GM19372 (cell line): ENCODE measurements around the gene DDO.

Experiments used
- ATAC-seq: cut with Tn5 transposase; IDR thresholded peaks from one replicate; pipeline ENCODE4 v1.9.1; 2021; ENCODE audit warnings: mild to moderate bottlenecking, low read depth, moderate library complexity; ENCODE audit not compliant: unreplicated experiment

The DDO gene

DNA sequence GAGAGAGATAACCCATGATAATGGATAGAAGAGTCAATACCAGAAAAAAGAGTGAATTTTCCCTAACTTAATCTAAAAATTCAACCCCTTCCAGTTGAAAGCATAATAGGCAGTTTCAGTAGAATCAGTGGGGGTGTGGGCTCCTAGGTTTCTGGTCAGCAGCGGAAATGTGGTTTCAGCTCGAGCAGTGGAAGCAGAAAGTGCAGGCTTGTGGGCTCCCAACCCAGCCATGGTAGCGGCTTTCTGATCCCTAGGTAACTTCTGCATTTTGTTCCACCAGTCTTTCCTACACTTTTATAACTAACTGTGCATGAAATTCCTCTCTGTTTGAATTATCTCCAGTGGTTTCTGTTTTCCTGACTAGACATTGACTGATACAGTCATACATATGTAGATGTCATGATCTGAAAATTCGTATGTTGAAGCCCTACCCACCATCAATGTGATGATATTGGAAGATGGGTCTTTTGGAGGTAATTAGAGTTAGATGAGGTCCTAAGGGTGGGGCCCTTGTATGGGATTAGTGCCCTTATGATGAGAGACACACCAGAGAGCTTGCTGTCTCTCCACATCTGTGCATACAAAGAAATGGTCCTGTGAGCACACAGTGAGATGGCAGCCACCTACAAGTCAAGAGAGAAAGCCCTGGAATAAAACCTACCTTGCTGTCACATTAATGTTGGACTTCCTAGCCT lies 6.5 kb upstream of the DDO start:
- no peak for ATAC-seq

DNA sequence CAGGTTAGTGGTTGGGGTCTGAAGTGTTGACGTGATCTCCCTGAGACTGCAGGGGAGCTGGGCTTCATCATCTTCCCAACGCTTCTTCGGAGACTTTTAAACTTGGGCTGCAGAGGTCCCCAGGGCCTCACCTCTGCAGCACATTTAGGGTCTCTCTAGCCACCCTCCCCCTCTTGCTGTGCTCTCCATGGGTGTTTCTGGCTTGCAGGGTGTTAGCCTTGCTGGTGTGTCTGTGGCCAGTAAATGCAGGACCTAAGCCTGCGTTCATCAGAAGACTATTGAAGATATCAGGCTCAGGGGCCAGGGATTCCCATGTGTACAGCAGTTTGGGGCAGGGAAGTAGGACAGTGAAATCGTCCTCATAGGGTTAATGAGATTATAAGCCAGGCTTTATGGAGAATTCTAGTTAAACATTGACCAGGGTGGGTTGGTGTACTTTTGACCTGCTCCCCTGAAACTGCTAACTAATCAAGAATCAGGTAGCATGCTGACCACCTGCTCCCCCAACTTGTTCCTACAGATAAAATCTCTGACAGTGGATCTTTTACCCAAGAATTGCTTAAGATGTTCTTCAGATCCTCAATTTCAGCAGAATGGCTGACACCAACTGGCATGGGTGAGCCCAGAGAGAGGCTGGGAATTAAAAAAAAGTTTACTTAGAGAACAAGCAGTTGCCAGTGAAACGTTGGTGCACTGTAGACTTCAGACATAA lies 3.8 kb upstream of the DDO start:
- no peak for ATAC-seq

DNA sequence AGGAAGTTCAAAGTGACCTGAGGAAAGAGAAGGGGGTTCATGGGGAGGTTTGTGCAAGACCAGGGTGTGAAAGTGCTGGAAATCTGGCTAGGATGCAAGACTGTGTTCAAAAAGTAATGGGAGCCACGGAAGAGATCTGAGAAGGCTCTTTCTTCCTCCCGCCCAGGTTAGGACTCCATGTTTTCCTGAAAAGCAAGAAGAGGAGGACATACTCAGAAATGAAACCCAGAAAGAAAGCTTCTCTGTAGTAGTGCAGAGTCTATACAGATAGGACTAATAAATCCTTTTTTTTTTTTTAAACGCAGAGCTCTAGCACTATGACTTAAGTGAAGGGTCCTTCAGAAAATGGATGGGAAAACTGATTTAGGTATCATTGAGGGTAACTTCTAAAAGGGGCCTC lies 3.2 kb upstream of the DDO start:
- ATAC-seq, result no peak

DNA sequence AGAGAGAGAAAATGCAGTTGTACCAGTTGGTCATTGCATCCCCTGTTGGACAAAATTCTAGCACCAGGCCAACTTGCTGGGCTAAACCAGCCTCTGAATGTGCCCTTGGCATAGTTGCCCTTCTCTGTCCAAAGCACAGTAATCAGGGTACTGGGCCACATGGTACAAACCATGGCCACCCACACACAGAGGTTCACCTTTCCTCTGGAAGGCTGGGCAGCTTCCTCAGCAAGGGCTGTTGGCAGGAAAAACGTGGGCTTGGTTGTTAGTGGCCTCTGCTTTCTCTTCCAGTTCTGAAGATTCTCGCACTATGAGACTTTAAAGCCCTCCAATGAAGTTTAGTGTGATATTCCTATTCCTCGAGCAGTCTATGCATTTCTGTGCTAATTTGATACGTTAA lies 706 bp downstream of the DDO start:
- ATAC-seq, result no peak

DNA sequence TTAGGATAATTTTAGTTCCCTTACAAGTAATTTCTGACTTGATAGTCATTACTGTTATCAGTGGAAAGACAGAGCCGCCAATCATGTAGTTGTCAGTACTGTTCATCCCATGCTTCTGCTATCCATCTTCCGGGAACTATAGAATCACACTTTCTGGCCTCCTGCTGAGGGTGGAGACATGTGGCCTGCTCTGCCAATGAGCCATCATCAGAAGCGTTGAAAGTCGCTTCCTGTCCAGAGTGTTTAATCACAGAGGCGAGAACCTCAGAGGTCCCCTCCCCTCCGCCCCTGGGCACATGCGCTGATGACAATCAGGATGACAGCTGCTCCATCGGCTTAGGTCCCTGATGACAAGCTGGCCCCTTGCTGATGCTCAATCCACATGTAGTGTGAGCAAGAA lies 3.0 kb downstream of the DDO start:
- ATAC-seq, result no peak

DNA sequence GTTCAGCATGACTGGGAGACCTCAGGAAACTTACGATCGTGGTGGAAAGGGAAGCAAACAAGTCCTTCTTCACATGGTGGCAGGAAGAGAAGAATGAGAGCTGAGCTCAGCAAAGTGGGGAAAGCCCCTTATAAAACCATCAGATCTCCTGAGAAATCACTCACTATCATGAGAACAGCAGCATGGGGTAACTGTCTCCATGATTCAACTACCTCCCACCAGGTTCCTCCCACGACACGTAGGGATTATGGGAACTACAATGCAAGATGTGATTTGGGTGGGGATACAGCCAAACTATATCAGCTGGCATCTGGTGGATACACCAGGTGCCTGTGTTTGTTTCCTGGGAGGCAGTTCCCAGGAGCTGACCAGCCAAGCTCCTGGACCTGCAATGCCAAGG lies 4.9 kb downstream of the DDO start:
- no peak for ATAC-seq

DNA sequence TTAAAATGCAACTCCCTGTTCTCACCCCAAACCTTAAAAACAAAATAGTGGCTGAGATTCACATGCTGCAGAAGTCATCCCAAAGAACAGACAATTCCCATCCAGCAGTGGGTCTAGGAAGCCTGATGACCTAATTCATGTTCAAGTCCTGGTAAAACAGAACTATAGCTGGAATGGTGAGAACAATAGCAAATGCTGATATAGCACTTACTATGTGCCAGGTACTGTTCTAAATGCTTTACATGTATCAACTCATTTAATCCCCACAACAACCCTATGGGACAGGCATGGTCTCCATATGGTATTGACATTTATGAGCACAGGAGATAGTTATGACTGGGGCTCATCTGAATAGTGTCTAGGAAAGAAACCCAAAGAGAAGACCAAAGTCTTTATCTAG lies 5.6 kb downstream of the DDO start:
- ATAC-seq, result no peak

DNA sequence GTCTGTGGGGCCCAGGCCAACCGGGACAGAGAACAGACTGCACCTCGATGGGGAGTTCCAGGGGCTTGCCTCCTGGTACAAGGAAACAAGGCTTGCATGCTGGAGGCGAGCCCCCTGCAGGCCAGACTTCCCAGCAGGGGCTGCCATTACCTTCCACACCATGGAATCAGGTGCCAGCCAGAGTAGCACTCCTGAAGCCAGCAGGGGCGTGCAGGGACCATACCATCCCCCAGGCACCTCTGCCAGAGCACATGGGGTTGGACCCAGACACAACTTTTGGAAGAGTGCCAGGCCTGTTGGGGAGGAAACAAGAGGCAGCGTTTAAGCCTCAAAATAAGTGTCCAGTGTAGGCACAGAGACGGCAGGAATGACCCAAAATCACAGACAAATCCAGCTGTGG lies 6.5 kb downstream of the DDO start:
- no peak for ATAC-seq

DNA sequence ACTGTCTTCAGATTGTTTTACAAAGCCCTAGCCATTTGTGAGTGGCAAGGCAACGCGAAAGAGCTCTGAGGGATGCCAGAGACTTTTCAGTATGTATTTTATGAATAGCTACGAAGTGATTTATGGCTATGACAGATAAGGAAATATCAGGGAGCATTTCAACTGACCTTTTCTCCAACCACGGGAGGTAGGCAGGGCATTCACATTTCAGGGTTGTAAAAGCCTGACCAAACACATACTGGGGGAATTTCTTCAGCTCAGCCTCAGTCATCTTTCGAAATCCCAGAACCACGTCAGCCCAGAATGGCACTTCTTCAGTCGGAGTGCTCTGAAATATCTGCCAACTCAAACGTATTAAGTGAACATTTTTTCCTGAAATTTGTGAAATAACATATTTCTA lies 10.8 kb downstream of the DDO start:
- no peak for ATAC-seq

DNA sequence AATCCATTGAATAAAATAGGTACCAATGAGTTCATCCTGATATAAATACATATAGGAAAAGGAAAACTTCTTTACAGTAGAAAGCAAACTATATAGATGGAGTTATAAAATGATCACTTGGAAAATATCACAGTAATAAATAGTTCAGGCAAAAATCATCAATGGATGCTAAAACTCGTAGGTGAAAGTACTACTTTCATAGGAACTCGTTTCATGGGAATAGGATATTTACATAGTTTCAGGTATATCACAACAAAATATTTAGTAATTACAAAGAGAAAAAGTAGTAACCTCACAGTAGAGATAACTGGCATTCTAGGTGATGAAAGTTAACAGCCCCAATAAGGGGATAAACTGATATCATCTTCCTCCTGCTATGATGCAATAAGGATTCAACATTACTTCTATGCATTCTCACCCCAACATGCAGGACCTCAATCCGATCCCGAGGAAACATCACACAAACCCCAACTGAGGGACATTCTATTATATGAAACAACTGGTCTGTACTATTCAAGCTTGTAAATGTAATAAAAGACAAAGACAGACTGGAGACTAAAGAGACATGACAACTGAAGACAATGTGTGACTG lies 13.7 kb downstream of the DDO start:
- ATAC-seq, result no peak

DNA sequence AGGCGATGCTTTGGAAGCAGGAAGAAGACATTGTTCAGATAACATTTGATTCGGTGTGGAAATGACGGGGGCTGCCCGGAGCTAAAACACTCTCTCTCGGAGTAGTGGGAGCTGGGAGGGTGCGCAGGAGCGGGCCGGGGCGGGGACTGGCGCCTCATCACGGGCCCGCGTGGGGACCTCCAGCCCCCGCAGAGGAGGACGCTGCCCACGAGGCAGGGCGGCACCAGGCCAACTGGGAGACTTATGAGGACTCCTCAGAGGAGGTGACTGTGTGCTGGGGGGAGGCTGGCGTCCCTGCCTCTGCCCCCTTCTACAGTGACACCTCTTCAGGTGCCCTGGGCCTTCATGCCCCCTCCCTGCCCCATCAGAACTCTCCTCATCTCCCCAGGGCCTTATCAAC lies 15.2 kb downstream of the DDO start:
- no peak for ATAC-seq

DNA sequence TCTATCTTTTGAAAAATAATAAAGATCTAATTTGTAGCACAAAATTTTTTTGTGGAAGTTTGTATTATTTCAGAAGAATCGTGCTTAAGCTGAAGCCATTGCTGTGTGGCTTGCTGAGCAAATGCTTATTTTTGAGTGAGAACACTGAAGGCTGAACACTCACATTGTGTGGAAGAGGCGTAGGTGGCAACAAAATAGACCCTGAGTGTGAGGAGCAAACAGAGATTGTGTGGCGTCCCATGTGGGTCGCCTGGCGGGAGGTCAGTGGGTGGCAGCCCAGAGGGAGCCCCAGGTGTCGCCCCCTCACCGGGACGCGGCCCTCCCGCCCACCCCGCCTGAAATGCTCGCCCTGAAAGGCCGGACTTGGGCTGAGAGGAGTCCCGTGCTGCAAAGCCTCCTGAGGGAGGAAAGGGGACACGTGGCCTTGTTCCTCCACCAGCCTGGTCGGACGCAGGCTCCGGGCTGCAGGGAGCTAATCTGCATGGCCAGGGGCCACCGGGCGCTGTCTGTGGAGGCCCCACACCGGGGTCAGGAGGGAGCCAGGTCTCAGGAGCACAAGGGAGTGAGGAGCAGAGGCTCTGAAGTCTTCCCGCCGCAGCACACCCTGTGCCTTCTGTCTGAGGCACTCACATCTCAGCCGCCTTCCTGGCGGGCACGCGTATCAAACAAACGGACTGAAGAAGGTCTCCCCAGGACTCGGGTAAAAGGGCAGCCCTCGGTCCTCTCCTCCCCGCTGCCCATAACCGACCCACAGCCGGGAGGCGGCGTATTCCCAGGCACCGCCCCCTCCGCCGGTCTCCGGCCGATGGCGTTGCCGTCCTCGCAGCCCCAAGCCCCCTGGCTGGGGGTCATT lies 15.9 kb downstream of the DDO start:
- no peak for ATAC-seq

DNA sequence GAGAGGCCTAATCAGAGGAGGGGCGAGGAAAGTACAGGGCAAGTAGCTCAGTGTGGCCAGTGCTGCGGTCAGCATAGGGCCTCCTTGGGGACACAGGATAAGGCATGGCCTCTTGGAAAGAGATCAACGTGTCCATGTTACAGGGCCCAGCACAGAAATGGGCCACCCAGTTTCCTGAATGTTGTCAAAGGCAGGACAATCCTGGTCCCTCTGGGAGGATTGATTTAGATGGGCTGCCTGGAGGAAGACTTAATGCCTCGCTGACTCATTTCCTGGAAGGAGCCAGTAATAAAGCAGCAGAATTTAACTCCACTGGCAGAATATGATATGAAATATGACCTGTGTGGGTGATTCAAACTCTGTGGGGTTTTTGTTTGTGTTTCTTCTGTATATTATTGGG lies 16.6 kb downstream of the DDO start:
- ATAC-seq, result no peak

DNA sequence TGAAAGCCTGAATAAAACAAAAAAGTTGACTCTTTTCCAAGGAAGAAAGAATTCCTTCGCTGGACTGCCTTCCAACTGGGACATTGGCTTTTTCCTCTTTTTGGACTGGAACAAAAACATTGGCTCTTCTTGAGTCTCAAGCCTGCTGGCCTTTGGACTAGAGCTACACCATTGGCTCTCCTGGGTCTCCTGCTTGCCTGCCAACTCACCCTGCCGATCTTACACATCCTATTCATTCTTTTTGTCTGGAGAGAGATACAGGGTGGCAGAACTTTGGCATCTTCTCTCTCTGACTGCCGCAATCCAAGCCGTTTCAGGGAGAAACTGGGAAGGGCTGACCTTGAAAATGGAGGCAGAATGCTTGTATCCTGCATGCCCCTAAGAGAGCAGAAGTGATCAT lies 20.2 kb downstream of the DDO start:
- ATAC-seq, result no peak

DNA sequence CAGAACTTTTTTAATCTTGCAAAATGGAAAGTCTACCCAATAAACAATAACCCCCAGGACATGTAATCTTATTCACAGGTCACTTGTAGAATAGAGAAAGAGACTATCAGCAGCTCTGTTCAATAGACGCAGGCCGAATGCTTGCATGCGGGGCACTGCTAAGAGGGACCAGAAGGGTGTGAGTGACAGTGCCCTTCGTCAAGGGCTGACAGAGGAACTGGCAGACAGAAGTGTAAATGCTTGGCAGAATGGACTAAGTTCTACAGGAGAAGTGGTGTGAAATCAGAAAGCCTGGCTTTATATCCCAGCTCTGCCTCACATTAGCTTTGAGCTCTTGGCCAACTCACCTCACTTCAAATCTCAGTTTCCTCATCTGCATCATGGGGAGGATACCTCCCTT lies 21.0 kb downstream of the DDO start:
- ATAC-seq, result no peak

DNA sequence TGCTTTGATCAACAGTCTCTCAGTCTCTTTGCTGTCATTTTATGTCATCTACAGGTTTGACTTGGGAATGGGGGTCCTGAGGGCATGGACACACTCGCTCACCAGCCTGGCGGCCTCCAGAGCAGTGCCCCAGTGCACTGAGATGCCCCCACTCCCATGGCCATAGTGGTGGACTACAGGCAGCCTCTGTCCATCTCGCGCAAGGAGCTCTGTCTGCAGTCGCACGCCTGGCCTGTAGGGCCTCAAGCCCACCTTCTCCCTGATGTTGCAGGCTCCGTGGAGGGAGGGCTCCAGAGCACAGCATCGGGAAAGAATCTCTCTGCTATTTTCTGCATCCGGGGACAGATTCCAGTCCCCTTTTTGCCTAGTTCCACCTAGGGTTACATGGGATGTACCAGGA lies 22.6 kb downstream of the DDO start:
- no peak for ATAC-seq

DNA sequence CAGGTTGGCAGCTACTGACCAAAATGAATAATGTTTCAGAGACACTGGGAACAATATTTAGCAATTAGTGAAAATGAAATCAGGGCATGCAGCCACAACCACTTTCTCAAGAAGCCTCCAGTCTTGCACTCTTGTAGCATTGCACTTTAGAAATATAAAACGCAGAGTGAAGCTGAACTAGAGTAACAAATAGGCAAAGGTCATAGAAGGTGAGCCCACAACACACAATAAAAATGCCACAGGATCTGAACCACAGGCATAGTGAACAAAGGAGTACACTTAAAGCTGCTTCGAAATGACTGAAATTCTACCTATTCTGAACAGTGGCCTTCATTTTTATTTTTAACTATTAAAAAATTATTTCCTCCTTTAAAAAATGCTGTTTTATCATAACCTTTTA lies 25.0 kb downstream of the DDO start:
- ATAC-seq, result no peak

DNA sequence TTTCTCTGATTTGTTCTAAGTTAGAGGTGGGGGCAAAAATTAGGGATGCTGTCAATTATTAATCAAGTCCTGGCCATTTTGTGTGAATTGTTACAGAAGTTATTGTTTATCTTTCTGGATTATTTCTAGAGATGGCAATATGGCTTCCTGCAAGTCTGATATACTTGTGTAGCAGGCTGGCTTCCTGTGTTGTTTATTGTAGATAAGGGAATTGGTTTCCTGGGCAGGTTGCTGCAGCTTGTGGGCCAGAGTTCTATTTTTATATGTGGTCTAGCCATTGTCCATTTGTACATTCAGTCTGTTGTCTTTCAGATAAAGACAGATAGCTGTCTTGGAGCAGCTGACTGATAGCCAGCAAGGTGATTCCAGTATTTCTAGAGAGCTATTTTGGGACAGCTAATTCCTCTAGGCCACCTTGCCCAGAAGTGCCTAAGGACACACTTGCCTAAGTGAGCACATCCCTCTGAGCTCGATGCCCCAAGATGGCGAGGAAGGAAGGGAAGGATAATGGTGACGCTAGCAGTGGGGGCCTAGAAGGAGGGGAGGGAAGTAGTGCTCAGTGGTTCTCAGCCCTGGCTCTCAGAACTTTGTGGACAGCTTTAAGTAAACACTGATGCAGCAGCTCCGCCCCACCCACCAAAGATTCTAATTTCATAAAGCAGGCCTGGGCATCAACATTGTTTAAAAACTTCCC lies 25.5 kb downstream of the DDO start:
- ATAC-seq, result no peak

DNA sequence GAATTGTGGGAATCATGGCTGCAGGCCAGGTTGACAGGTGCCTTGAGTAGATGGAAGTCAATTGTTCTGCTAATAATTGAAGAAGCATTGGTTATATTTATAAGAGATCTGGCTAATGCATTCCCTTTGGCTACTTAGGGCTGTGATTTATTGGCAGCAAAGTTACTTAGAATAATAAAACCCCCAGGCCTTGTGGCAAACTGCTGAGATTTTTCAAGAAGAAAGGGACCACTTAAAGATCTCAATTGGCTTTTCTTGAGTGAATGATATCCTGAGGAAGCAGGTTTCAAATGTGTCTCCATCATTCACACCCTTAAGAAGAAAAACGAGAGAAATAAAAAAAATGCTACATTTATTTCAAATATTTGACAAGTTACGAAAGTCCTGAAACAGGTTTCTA lies 27.4 kb downstream of the DDO start:
- no peak for ATAC-seq

DNA sequence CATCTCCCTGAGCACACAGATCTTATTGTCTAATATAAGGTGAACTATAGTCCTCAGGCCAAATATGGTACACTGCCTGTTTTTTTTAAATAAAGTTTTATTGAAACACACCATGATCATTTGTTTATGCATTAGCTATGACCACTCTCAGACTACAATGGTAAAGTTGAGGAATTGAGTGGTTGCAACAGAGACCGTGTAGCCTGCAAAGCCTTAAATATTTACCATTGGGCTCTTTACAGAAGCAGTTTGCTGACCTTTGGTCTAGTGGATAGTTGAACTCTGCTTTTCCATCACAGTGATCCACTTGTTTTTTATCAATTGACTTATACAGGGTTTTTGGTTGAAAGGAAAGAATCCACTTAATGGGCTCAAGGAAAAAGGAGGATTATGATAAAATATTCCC lies 29.9 kb downstream of the DDO start:
- ATAC-seq, result no peak

DNA sequence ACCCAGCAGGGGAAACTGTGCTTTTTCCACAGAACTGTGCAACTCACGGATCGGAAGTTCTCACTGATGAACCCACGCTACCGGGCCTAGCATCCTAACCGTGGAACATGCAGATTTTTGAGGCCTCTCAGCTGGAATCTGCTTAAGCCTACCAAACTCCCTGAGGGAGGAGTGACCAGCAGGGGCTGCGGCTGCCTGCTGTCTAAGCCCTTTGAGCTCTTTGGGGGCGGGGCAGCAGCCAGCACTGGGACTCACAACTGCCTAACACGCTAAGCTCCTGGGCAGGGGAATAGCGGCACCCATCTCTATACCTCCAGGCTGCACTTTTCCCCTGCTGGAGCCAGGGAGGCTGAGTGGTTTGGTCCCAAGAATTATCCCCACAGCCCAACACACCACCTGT lies 36.8 kb downstream of the DDO start:
- no peak for ATAC-seq
